Measurements from ENCODE around the gene PGBD5.
"Not testable (repeated sequence)": the region's sequence is repeated elsewhere in the genome, so short reads cannot be mapped to it uniquely, and the experiment has no call there.

PGBD5 gene

DNA sequence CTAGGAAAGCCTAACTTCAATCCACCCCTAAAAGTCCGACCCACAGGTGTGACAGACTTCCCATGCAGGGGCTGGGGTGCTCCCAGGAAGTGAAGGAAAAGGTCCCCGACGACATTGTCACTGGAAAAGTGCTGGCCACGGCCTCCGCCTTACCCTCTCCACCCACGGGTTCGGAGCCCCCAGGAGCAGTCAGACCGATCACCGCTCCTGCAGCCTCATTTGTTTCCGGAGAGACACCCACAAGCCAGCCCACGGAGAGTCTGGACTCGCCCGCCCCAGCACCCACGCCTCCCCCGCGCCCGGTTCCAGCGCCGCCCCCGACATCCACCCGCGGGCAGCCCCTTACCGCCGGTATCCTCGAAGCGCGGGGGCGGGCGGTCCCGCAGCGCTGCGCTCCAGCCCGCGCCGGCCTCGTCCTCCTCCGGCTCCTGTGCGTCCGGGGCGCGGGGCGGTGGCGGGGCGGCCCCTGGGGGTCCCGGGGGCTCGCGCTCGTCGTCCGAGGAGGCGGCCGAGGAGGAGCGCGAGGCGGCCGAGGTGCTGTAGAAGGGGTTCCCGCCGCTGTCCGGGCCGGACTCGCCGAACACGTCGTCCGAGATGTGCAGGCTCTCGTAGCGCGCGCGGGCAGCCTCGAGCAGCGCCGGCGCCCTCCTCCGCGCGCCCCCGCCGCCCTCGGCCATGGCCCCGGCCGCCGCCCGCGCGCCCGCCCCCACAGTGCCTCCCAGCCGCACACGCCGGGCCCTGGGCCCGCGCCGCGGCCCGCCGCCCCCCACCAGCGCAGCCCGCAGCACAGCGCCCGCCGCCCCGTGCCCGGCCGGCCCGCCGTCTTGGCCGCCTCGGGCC is 660 bp downstream of the PGBD5 start:
- peak; percentile 46 for DNase-seq (ENCODE audit: low read depth, low spot score)

- DNase-seq (ENCODE audit: low read depth, low spot score) = peak; percentile 8
These were observed 1.5 kb downstream of the PGBD5 start for GRCh38 chr1:230424391-230425251.

- DNase-seq (ENCODE audit: low read depth, low spot score) = no peak
These were observed 2.2 kb downstream of the PGBD5 start for GRCh38 chr1:230423951-230424350.

DNA sequence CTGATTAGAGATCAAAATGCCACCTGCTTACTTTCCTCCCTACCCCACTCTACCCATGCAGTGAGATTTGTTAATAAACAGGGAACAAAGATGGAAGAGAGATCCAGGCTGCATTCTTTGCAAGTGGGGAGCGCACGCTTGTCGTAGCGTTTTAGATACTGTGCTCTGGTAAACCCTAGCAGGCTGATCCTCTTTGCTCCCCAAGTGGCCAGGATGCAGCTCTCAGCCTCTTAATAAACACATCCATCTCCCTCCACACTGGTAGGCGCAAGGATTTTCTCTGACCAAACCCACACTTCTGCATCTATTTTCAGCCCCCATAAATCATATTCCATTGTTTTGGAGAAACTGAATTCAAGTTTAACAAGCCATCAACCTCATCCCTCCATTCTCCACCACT is 2.9 kb downstream of the PGBD5 start:
- no peak for DNase-seq (ENCODE audit: low read depth, low spot score)

DNA sequence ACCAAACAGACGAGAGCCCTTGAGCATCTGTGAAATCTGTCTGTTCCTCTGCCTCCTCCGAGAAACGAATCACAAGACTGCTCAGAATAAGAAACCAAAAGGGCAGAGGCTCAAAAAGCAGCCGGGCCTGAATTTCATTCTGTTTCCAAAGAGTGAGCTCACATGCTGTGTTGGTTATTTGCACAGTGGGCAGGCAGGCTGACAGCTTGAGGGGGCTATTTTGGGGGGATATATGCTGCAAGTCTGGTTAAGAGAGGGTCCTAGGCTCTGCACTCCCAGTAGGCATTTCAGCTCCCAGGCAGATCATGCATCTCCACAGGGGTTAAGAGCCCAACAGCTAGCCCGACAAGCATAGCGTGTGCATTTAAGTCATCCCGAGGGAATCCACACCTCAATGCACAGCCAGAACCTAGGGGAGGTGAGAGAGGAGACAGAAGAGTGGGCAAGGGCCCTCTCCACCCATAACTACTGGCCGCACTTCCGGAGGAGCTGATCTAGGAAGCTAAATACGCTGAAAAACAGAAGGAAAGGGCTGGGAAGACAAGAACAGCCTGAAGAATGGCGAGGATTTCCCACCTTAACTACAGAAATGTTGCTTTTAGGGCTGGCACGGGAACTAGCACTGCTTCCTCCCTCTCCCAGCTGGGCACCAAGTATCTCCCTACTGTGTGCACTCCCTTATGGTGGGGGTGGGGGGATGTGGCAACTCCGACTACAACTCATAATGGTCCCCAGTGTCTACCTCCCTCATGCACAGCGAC is 3.7 kb downstream of the PGBD5 start:
- DNase-seq (ENCODE audit: low read depth, low spot score) = no peak

DNA sequence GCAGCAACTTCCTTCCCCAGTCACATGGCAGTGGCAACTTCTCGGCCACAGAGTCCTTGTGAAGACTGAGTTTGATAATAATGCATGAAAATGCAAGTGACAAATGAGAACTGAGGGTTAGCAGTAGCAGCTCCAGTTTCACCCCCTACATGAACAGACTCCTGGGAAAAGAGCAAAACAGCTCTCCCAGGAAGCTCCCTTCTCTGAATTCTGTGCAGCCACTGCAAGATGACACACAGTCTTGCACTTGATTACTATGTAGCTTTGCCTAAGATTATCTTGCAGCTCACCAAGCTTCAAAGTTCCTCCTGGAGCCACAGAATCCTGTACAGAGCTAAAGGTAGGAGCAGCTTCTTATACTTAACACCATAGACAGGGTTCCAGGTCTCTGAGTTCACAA is 4.7 kb downstream of the PGBD5 start:
- DNase-seq (ENCODE audit: low read depth, low spot score) = no peak

- DNase-seq (ENCODE audit: low read depth, low spot score) = not testable (repeated sequence)
These were observed 5.8 kb downstream of the PGBD5 start for GRCh38 chr1:230420372-230420771.

DNA sequence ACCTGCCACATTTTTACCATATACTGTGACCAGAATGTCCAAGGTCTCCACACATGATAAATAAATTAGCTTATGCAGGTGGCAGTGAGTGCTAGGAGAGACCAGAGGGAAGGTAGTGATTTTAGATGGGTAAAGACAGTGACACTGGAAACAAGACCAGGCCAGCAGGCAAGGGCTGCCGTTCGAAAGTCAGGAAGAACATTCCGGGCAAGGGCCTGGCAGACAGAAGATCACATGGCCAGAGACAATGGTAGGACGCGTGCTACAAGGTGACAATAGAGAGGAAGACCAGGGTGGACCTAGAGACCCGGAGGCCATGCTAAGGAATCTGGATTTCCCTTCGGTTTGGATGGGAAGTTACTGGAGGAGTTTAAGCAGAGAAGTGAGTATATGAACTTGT is 9.7 kb downstream of the PGBD5 start:
- DNase-seq (ENCODE audit: low read depth, low spot score) = no peak

- no peak for DNase-seq (ENCODE audit: low read depth, low spot score)
These were observed 10.6 kb downstream of the PGBD5 start for GRCh38 chr1:230415405-230416132.

DNA sequence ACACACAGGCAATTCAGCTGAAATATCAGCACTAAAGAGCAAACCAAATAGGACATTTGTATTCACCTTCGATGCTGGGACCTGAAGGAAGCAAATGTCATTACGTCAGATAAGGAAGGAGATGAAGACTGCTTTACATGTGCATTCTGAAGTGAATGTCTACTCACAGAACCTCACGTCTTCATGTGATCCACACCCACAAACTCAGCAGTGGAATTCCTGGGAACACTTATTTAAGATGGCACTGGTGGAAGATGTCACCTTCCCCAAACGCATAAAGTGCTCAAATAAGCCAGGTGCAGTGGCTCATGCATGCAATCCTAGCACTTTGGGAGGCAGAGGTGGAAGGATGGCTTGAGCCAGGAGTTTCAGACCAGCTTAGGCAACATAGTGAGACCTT is 11.4 kb downstream of the PGBD5 start:
- no peak for DNase-seq (ENCODE audit: low read depth, low spot score)

DNA sequence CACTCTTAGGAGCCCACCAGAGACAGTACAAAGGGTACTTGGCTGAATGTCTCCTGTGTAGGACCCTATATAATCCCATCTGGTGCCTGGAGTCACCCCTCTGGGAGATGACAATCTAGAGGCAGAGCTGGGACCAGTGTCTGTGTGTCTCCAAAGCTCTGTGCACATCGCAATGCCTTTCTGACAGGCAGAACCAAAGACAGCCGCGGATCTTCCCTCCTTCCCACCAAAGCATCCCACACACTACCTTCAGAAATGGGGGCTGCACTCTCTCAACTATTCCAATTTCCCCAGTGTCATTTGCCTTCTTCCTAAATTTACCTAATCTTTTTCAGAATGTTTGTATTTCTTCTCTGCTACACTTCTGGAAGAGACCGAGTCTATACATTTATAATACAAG is 12.0 kb downstream of the PGBD5 start:
- no peak for DNase-seq (ENCODE audit: low read depth, low spot score)

DNA sequence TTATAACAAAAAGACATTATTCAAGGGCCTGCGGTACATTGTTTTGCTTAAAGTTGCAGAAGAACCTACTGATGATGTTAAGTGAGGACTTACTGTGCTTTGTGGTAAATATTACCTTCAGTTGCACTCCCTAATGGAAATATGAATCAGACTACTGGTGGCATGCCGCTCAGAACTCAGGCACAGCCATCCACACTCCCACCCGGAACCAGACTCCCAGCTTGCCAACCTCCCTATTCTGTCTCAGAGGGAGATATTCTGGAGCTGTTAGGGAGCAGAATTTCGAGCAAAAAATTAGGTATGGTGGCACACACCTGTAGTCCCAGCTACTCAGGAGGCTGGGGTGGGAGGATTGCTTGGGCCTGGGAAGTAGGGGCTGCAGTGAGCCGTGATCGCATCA is 13.1 kb downstream of the PGBD5 start:
- no peak for DNase-seq (ENCODE audit: low read depth, low spot score)

GRCh38 chr1:230408971-230409370 is 17.2 kb downstream of the PGBD5 start:
- no peak for DNase-seq (ENCODE audit: low read depth, low spot score)

GRCh38 chr1:230407351-230407750 is 18.8 kb downstream of the PGBD5 start:
- no peak for DNase-seq (ENCODE audit: low read depth, low spot score)

DNA sequence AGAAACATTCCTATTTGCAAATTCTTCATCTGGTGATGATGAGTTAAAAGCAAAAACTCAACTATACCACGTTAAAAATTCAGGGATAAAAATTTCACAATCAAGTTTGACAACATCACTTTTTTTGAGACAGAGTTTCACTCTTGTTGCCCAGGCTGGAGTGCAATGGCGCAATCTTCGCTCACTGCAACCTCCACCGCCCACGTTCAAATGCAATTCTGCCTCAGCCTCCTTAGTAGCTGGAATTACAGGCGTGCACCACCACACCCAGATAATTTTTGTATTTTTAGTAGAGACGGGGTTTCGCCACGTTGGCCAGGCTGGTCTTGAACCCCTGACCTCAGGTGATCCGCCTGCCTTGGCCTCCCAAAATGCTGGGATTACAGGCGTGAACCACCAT is 19.4 kb downstream of the PGBD5 start:
- DNase-seq (ENCODE audit: low read depth, low spot score) = not testable (repeated sequence)

DNA sequence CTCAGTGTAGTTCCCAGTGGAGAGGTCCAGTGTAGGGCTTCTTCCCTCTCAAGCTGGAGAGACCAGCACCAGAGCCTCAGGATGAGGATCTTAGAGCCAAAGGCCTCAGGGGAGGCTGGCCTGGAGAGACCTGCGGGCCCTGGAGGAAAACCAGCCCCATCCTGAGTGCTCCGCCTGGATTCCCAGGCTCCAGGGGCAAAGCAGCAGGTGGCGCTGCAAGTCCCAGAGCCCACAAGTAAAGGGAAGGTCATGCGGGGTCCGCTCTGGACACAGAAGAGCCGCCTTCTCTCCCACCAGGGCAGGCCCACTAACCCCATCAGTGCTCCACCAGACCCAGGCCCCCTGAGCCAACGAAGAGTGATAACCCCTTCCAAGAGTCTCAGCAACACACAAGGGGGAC is 22.7 kb downstream of the PGBD5 start:
- DNase-seq (ENCODE audit: low read depth, low spot score) = no peak

- peak; percentile 61 for DNase-seq (ENCODE audit: low read depth, low spot score)
These were observed 24.3 kb downstream of the PGBD5 start for GRCh38 chr1:230401763-230402294.

DNA sequence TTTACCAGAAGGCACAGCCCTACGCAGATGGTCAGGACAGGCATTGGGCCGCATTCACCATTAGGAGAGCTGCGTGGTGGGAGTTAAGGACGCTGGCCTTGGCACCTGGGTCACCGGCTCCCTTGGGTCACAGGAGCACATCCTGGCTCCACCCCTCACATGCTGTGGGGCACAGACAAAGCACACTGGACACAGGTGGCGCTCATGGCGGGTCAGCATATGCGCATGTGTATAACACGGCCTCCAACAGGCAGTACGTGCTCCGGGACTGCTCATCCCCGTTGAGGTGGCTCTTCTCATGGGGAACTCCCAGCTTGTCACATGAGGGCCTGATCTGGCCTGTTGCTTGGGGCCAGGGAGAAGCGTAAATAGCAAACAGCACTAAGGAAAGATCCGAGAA is 25.0 kb downstream of the PGBD5 start:
- no peak for DNase-seq (ENCODE audit: low read depth, low spot score)

- DNase-seq (ENCODE audit: low read depth, low spot score) = no peak
These were observed 26.2 kb downstream of the PGBD5 start for GRCh38 chr1:230400007-230400344.

GRCh38 chr1:230399321-230400006 is 26.7 kb downstream of the PGBD5 start:
- no peak for DNase-seq (ENCODE audit: low read depth, low spot score)

DNA sequence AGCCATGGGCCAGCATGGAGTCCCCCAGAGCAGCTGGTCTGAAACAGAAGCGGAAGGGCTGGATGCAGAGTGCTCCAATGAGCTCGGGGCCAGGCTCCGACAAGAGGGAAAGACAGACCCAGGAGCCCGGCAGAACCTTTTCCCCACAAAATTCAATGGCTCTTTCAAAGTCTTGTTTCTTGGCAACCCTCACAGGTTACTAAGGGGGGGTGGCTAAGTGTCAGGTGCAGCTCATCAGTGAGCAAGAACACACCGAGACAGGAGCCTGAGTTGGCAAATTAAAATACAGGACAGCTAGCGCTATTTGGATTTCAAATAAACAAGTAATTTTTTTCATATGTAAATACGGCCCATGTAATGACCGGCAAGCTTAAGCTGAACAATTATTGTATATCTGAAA is 27.3 kb downstream of the PGBD5 start:
- no peak for DNase-seq (ENCODE audit: low read depth, low spot score)

Measured in astrocyte of the hippocampus (primary cell).